ENCODE measurements around the gene SLC25A29.
"Not testable (repeated sequence)": the region's sequence is repeated elsewhere in the genome, so short reads cannot be mapped to it uniquely, and the experiment has no call there.

SLC25A29 gene, protein sequence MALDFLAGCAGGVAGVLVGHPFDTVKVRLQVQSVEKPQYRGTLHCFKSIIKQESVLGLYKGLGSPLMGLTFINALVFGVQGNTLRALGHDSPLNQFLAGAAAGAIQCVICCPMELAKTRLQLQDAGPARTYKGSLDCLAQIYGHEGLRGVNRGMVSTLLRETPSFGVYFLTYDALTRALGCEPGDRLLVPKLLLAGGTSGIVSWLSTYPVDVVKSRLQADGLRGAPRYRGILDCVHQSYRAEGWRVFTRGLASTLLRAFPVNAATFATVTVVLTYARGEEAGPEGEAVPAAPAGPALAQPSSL

GRCh38 chr14:100306101-100306997 is at the start of gene SLC25A29:
TSS of gene SLC25A29 (minus strand) at chr14:100306444. CDS start at chr14:100306232, 212 bp downstream.
- peak; percentile 79 for DNase-seq

DNA sequence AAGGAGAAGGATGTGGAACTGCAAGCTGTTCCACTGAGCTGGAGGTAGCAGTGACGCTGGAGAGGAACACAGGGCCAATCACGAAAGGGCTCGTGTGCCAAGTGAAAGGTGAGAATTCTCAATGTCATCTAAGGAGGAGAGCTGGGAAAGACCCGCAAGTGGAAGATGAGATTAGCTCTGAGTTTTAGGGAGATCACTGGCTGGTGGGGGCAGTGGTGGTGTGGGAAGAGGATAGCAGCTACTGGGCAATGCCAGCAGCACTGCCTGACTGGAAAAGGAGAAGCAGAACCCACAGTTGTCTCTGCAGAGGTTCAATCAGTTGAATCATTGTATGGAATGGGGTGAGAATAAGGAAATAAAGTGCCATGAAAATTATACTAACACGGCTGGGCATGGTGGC is 44.7 kb upstream of the SLC25A29 start:
- no peak for DNase-seq

- no peak for DNase-seq
Observed at GRCh38 chr14:100350276-100350926, 44.2 kb upstream of the SLC25A29 start.

- no peak for DNase-seq
Observed at GRCh38 chr14:100348784-100349685, 42.8 kb upstream of the SLC25A29 start.

DNA sequence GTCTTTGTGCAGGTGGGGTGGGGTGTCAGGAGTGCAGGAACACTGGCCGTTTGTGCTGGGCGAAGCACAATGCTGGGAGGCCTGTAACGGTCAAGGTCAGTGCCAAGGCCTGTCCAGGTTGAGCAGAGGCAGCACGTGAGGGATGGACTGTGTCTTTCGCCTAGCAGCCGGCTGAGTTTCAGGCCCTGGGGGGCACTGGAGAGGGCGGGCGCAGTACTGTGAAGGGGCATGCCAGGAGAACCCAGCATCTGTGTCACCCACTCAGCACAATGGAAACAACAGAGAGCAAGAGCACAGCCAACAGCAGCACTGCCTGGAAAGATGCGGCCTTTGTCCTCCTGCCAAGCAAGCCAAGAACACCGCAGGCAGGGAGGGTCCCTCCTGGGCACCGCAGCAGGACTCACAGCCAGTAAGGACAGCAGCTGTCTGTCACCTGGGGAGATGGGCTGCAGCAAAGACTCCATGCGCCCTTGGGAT is 42.0 kb upstream of the SLC25A29 start:
- no peak for DNase-seq

GRCh38 chr14:100346306-100347091 is 40.3 kb upstream of the SLC25A29 start:
- DNase-seq = no peak

- DNase-seq = no peak
Observed at GRCh38 chr14:100345711-100346110, 39.5 kb upstream of the SLC25A29 start.

- not testable (repeated sequence) for DNase-seq
Observed at GRCh38 chr14:100344657-100345056, 38.4 kb upstream of the SLC25A29 start.

DNA sequence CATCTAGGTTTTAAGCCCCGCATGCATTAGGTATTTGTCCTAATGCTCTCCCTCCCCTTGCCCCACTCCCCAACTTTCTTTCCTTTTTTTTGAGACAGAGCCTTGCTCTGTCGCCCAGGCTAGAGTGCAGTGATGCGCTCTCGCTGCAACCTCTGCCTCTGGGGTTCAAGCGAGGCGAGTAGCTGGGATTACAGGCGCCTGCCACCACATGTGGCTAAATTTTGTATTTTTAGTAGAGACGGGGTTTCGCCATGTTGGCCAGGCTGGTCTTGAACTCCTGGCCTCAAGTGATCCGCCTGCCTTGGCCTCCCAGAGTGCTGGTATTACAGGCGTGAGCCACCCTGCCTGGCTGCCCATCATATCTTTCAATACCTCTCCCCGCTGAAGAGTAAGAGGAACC is 36.6 kb upstream of the SLC25A29 start:
- DNase-seq = not testable (repeated sequence)

DNA sequence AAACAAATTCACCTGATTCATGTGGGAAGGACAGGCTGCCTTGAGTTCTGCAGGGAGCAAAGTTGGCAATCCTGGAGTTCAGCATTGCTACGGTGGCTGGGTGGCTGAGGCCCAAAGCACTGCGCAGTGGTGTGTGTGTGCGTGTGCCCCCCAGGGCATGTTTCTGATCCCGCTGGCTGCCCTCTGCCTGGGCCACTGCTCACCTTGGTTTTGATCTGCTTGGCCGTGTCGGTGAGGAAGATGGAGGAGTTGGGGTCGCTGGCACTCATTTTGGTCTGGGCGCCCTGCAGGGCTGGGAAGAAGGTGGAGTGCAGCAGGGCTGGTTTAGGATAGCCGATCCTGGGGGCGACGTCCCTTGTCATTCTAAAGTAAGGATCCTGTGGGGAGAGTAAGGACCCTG is 36.0 kb upstream of the SLC25A29 start:
- DNase-seq = no peak

- no peak for DNase-seq
Observed at GRCh38 chr14:100341301-100342031, 35.2 kb upstream of the SLC25A29 start.

DNA sequence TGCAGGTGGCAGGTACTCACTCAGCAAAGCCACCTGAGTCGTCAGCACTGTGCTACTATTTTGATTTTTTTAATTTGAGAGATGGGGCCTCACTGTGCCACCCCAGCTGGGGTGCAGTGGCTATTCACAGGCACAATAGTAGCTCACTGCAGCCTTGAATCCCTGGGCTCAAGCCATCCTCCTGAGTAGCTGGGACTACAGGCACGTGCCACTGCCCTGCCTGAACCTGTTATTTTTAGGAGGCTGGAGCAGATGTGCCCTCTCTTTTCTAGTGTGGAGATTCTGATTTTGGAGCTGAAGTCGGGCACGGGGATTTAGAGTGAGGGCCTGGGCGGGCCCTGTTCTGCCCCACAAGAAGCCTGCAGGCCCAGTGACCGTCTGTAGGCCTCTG is 34.2 kb upstream of the SLC25A29 start:
- DNase-seq = no peak

- DNase-seq = no peak
Observed at GRCh38 chr14:100339766-100340422, 33.6 kb upstream of the SLC25A29 start.

DNA sequence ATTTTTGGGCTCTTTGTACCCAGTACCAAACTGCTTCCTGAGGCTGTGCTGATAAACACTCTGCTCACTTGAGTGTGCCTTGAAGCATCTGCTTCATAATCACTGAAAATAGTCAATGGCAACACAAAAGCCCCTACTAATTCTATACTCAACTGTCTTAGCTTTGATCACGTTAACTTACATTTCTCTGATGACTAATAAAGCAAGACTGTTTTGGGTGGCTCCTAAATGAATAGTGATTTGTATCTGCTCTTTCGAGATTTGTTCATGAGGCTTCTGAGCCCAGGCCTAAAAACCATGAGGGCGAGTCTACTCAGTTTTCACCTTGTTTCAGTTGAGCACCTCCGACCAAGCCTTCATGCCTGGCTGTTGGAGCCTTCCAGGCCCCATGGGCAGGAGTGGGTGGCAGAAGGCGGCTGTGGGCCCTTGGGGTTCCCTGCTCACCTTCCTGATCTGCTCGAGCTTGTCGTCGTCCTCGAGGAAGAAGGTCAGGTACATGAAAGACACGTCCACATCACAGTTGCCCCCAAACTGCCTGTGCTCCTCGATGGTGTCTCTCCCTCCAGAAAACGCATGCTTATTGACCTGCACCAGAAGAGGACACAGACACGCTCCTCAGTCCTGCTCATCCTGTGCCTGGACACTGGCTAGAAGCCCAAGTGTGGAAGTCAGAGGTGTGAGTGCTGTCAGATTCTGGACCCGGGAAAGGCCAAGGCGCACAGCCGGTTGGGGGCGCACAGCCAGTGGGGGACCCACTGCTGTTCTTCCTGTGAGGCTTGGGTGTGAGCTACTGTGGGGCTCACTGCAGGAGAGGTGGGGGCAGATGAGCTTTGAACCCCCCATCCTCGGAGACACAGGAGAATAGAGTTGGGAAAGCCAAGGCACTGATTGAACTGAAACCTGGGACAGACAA is 30.6 kb upstream of the SLC25A29 start:
- no peak for DNase-seq

DNA sequence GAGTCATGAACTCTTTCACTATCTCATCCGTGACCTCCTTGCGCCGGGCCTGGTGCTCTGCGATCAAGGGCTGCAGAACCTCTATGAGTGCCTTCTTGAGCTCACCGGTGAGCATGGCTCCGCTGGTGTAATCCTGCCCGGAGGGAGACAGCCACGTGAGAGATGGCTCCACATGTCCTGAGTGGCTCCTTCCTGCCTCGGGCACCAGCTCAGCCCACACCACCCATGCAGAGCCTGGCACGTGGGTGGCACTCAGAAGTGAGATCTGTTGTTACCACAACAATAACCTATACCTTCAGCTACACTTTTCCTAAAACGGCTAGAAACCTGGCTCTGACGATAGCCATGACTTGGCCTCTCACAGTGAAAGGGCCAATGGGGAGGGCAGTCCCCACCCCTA is 28.7 kb upstream of the SLC25A29 start:
- DNase-seq = no peak

GRCh38 chr14:100333827-100334226 is 27.6 kb upstream of the SLC25A29 start:
- no peak for DNase-seq

DNA sequence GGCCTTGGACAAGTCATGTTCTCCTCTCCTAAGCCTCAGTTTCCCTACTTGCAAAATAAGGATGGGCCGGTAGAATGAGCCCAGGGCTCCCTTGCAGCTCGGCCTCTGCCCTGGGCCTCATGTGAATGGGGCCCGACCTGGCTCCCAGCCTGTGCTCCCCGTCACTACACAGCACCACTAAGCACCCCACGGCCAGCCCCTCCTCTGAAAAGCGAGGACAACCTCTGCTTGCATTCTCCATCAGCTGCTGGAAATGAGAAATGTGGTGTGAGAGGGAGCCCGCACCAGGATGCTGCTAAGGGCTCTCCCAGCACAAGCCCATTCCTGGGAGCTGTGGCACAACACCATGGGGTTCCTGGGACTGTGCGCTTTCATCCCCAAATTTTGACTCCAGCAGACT is 27.1 kb upstream of the SLC25A29 start:
- no peak for DNase-seq

GRCh38 chr14:100332797-100333196 is 26.6 kb upstream of the SLC25A29 start:
- DNase-seq = no peak

GRCh38 chr14:100332071-100332639 is 25.9 kb upstream of the SLC25A29 start:
- DNase-seq = no peak
